Right lobe of liver (tissue), 4 donors: ENCODE results near the gene MCM3AP.

Experiments used
- POLR2A ChIP-seq: fragments of 450-650 bp; IDR thresholded peaks from one replicate; pipeline ENCODE4 v1.6.1; 2017; ENCODE audit warnings: antibody characterized with exemption, mild to moderate bottlenecking
- TF ChIP-seq, protein P1 (sequence below), 4 donors: fragments of 200-600 bp in 3 of 4; fragments of 450-650 bp in 1 of 4; IDR thresholded peaks; one replicate each; pipeline versions ENCODE4 v1.5.1 to v1.8.0; 2016 to 2022; ENCODE audit warnings: antibody characterized with exemption in 4 of 4, mild to moderate bottlenecking in 2 of 4
- donor health status: DM: no; HTN: no; CAD: no.
- donor health status: DM: no; HTN: no; CAD: no.
- donor health status: DM: no; HTN: yes; CAD: no.

GRCh38 chr21:46194374-46195334 lies 90.8 kb downstream of the MCM3AP start:
- TF ChIP-seq, protein P1, sequence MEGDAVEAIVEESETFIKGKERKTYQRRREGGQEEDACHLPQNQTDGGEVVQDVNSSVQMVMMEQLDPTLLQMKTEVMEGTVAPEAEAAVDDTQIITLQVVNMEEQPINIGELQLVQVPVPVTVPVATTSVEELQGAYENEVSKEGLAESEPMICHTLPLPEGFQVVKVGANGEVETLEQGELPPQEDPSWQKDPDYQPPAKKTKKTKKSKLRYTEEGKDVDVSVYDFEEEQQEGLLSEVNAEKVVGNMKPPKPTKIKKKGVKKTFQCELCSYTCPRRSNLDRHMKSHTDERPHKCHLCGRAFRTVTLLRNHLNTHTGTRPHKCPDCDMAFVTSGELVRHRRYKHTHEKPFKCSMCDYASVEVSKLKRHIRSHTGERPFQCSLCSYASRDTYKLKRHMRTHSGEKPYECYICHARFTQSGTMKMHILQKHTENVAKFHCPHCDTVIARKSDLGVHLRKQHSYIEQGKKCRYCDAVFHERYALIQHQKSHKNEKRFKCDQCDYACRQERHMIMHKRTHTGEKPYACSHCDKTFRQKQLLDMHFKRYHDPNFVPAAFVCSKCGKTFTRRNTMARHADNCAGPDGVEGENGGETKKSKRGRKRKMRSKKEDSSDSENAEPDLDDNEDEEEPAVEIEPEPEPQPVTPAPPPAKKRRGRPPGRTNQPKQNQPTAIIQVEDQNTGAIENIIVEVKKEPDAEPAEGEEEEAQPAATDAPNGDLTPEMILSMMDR (IDR thresholded peaks at IDR 0.05): no peak
- TF ChIP-seq POLR2A: no peak
